Central memory CD8-positive, alpha-beta T cell (primary cell): ENCODE measurements around the gene HDAC4.
A peak's percentile ranks its signal among the peaks of the same experiment; 100 is the strongest.

Experiments used
- ATAC-seq: fragments of 150-1000 bp; cut with Tn5 transposase; replicated peaks from 2 replicates; pipeline ENCODE4 v1.10.0; 2022; ENCODE audit warnings: mild to moderate bottlenecking, moderate FRiP score, moderate number of reproducible peaks; ENCODE audit not compliant: poor library complexity, severe bottlenecking; ENCODE audit errors: extremely low read depth
- DNase-seq, 2 donors: peaks; one replicate each; pipeline ENCODE4 v3.0.0; 2021; ENCODE audit warnings: low spot score in 2 of 2
- H3K27ac Mint-ChIP-seq: one replicate; pipeline ENCODE4 v1.8.0; 2022; ENCODE audit warnings: low read depth, mild to moderate bottlenecking, moderate library complexity, mixed read lengths
- H3K27me3 Mint-ChIP-seq: one replicate; pipeline ENCODE4 v1.8.0; 2022; ENCODE audit warnings: mixed read lengths
- H3K36me3 Mint-ChIP-seq: one replicate; pipeline ENCODE4 v1.8.0; 2022; ENCODE audit warnings: mild to moderate bottlenecking, moderate library complexity, mixed read lengths; ENCODE audit not compliant: insufficient read depth
- H3K4me1 Mint-ChIP-seq: one replicate; pipeline ENCODE4 v1.8.0; 2022; ENCODE audit warnings: mixed read lengths
- H3K4me3 Mint-ChIP-seq: one replicate; pipeline ENCODE4 v1.8.0; 2022; ENCODE audit warnings: mild to moderate bottlenecking, moderate library complexity, mixed read lengths
- H3K9me3 Mint-ChIP-seq: one replicate; pipeline ENCODE4 v1.8.0; 2022; ENCODE audit warnings: mixed read lengths

HDAC4 gene

DNA sequence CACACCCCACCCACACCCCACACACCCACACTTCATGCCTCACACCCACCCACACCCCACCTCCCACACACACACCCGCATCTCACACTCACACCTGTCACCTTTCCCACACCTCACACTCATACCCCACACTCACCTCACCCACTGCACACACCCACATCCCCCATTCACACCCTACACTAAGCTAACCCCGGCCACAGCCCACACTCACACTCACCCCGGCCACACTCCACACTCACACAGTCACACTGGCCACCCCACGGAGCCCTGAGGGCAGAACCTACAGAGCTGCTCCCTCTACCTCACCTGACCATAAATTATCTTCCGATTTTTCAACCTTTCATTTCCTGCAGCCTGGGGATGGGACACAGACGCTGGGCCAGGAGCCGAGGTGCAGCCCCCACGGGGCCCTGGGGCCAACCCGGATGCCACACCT, 241.3 kb downstream of the HDAC4 start:
- Mint-ChIP-seq H3K36me3 (peaks cover 34% of the 10 kb centered on the region), H3K4me1 (peaks cover 14% of the 10 kb centered on the region), H3K9me3 (peaks cover 12% of the 10 kb centered on the region), H3K4me3 (no peak overlapping the region), H3K27ac (peak overlapping the region; percentile 90), H3K27me3 (no peaks in the 10 kb centered on the region)
- ATAC-seq (no peak), DNase-seq (no peak)

DNA sequence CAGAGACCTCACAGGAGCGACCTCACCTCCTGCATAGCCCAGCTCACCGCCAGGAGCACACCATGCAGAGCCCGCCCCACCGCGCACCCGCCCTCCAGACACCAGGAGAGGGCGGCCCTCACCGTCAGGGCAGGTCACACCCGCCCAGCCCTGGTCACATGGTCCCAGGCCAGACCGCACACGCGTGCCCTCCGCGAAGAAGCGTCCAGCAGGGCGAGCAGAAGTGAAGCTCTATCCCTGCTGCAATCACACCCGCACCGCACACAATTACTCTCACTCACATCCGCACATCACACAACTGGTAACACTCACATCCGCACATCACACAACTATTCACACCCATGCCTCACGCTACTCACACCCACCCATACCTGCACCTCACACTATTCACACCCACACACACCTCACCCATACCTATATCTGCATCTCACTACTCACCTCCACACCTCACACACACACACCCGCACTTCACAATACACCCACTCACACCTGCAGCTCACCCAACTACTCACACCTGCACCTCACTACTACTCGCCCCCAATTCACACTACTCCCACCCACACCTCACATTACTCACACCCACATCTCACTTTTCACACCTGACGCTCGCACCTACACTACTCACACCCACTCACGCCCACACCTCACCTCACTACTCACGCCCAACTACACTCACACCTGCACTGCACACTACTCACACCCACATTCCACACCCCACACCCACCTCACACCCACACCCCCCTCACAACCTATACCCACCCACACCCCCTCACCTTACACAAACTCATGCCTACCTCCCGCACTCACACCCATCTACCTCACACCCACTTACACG, 242.0 kb downstream of the HDAC4 start:
- peaks cover 30% of the 10 kb centered on the region for H3K36me3 Mint-ChIP-seq
- no peak for ATAC-seq
- H3K27me3 Mint-ChIP-seq, result no peaks in the 10 kb centered on the region
- peaks cover 12% of the 10 kb centered on the region for H3K9me3 Mint-ChIP-seq
- no peak overlapping the region for H3K4me3 Mint-ChIP-seq
- peaks cover 11% of the 10 kb centered on the region for H3K4me1 Mint-ChIP-seq
- H3K27ac Mint-ChIP-seq, result peak overlapping the region; percentile 90
- DNase-seq, result no peak

DNA sequence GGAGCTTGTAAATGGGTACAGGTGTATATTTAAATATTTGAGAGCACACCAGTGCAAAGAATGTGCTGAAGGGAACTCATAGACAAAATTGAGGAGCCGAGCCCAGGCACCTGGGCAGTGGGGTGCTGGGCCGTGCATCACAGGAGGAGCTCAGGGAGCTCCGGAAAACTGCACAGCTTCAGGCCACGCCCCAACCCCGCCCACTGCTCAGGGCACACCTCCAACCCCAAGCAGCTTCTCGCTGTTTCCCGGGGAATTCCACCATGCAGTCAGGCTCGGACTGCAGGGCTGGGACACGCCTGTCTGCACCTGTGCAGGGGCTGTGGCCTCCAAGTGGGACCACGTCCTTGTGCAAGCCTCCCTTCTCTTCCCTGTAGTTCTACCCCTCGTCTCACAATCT, 243.0 kb downstream of the HDAC4 start:
- DNase-seq (no peak), ATAC-seq (no peak)
- Mint-ChIP-seq H3K9me3 (peaks cover 12% of the 10 kb centered on the region), H3K36me3 (peaks cover 29% of the 10 kb centered on the region), H3K27ac (no peak overlapping the region), H3K4me1 (peaks cover 11% of the 10 kb centered on the region), H3K27me3 (no peaks in the 10 kb centered on the region), H3K4me3 (no peak overlapping the region)

DNA sequence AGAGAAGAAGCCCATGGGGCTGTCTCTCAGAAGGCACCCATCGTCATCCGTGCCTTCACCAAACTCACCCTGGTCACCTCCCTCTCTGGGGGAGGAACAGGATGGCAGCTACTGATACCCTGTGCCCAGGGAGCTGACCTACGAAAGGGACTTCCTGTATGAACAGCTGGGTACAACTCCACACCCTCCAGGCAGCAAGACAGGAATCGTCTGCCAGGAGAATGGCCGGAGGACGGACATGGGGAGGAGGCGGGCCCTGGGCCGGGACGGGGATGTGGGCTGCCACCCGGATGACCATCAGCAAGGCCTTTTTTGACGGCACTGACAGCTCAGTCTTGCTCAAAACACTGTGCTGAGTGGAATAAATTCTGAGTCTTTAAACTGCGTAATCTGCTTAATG, 243.6 kb downstream of the HDAC4 start:
- Mint-ChIP-seq H3K27me3 (no peaks in the 10 kb centered on the region), H3K4me1 (peaks cover 11% of the 10 kb centered on the region), H3K36me3 (peaks cover 29% of the 10 kb centered on the region), H3K4me3 (no peak overlapping the region), H3K27ac (no peak overlapping the region), H3K9me3 (peaks cover 12% of the 10 kb centered on the region)
- ATAC-seq (no peak), DNase-seq (no peak)

DNA sequence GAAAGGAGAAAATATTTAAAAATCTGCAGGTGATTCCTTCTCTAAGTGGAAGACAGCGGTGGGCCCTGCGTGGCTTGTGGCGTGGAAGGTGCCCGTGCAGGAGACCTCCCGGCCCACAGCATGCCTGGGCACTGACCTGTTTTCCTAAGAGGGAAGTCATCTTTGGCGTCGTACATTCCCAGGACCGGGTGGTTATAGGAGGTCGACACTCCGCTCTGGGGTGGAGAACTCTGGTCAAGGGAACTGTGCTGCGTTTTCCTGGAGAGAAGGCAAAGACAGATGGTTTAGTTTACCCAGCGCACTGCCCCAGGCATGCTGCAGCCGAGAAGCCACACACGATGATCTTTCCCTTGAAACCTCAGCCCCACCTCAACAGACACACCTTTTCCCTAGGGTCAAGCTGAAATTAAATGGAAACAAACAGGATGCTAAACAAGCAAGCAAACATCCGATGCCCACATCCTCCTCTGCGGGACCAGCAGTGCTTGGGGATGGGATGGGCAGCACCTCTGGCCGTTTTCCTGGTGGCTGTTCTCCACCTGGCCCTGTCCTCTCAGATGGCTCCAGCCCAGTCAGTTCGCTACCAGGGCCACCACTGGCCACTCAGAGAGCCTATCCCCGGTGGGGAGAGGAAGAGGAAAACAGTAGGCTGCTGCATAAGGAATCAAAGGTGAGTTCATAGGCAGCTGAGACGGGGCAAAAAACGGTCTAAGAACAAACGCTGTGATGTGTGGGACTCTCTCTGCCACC, 244.1 kb downstream of the HDAC4 start:
- Mint-ChIP-seq H3K4me3 (no peak overlapping the region), H3K27me3 (no peaks in the 10 kb centered on the region), H3K4me1 (peaks cover 11% of the 10 kb centered on the region), H3K36me3 (peaks cover 29% of the 10 kb centered on the region), H3K27ac (peak overlapping the region; percentile 61), H3K9me3 (peaks cover 12% of the 10 kb centered on the region)
- ATAC-seq (no peak), DNase-seq (no peak)

DNA sequence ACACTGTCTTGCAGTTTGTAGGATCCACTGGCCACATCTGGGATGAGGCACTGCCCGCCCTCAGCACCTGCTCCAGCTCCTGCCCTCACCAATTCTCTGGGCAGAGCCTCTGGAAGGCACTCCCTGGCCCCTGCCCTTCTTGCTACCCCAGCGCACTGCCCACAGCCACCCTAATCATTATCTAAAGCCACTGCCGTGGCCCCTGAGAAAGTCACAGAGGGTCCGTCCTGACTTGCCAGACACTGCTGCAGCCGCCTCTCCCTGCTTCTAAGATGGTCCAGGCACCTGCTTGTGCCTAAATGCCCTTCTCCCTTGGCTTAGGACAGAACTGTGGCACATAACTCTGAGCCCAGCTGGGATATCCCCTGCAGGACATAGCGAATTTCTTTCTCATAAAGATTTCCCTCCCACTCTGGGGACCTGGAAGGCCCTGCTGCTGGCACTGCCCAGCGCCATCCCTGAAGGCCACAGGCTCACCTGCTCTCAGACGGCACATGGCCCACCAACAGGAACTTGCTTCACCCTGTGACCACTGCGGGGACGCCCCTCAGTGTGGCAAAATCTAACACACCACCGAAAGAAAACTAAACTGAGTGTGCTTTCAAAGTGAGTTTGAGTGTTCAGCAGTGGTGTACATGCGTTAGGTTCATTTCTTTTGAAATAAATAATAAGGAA, 244.9 kb downstream of the HDAC4 start:
- H3K27ac Mint-ChIP-seq, result peak overlapping the region; percentile 61

DNA sequence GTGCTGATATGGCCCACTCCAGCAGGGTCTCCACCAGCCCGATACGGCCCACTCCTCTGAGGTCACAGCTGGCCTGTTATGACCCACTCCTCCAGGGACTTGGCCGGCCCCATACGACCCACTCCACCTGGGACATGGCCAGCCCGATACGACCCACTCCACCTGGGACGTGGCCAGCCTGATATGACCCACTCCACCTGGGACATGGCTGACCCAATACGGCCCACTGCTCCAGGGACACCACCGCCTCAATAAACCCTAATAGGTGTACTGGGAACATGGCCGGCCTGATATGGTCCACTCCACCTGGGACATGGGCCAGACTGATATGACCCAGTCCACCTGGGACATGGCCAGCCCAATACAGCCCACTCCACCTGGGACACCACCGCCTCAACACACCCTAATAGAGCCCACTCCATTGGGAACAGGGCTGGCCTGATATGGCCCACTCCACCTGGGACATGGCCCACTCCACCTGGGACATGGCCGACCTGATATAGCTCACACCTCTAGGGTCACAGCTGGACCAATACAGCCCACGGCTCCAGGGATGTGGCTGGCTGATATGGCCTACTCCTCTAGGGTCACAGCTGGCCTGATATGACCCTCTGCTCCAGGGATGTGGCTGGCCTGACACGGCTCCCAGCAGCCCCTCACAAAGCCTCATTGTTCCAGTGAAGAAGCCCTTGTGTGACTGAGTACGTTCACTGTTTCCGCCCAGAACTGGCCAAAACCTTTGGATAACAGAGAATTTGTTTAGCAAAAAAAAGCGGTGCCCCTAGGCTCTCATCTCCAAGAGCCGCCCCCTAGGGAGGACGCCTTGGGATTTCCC, 245.6 kb downstream of the HDAC4 start:
- Mint-ChIP-seq H3K36me3 (peaks cover 30% of the 10 kb centered on the region), H3K27me3 (no peaks in the 10 kb centered on the region), H3K4me3 (no peak overlapping the region), H3K9me3 (peaks cover 21% of the 10 kb centered on the region), H3K27ac (no peak overlapping the region), H3K4me1 (peaks cover 21% of the 10 kb centered on the region)
- DNase-seq, result no peak
- ATAC-seq, result no peak

More for the DNA sequence above, 244.9 kb downstream of the HDAC4 start:
- Mint-ChIP-seq H3K27me3 (no peaks in the 10 kb centered on the region), H3K4me3 (no peak overlapping the region), H3K36me3 (peaks cover 29% of the 10 kb centered on the region), H3K4me1 (peaks cover 15% of the 10 kb centered on the region), H3K9me3 (peaks cover 16% of the 10 kb centered on the region)
- DNase-seq (no peak), ATAC-seq (no peak)

DNA sequence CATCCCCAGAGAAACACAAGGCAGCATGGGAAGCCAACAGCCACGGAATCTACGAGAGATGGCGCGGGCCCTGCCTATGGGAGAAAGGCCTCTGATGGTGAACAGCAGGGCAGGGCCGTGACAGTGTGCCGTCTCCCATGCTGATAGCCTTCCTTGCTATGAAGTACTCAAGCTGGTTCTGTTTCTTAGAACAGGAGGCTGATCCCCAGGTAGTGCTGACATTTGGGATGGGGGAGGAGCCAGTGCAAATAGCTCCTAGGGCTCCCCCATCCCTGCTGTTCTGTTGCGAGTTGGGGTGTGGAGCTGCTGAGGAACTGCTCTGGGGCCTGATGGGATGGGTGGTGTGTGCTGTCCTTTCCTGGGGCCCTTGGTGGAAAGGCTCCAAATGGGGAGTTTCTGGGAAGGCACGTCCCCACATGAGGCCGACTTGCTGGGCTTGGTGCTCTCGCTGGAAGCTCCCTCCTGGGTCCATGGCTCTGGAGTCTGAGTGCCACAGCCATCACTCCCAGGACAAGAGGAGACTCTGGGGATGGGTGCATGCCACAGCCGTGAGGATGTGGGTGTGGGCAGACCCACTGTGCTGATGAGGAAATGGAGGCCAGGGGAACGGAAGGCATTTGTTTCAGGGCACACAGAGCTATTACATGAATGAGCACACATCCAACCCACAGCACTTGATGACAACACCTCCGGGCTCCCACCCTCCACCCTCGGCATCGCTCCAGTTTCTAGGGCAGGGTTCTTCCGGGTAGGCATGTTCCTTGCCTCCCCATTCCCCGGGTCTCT, 246.8 kb downstream of the HDAC4 start:
- Mint-ChIP-seq H3K9me3 (peaks cover 17% of the 10 kb centered on the region), H3K27ac (no peak overlapping the region), H3K4me1 (peaks cover 17% of the 10 kb centered on the region), H3K27me3 (no peaks in the 10 kb centered on the region), H3K4me3 (no peak overlapping the region), H3K36me3 (peaks cover 34% of the 10 kb centered on the region)
- ATAC-seq (no peak), DNase-seq (no peak)

DNA sequence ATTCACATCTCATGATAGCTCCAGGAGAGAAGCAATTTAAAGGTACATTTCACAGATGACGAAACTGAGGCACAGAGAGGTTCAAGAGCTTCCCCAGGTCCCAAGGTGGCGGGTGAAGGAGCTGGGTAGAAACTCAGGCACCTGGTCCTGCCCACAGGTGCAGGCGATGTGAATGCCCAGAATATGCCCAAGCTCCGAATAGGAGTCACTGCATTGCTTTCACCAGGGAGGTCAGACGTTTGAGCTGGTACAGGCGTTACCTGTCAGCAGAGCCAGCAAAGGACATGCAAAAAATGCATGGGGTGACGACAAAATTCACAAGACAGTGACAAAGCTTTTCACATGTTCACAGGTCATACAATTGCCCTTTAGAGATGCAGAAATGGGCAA, 247.9 kb downstream of the HDAC4 start:
- DNase-seq (no peak), ATAC-seq (no peak)
- H3K36me3 Mint-ChIP-seq, result peaks cover 36% of the 10 kb centered on the region
- peaks cover 13% of the 10 kb centered on the region for H3K9me3 Mint-ChIP-seq
- H3K27me3 Mint-ChIP-seq, result no peaks in the 10 kb centered on the region
- no peak overlapping the region for H3K4me3 Mint-ChIP-seq
- peaks cover 13% of the 10 kb centered on the region for H3K4me1 Mint-ChIP-seq
- H3K27ac Mint-ChIP-seq, result no peak overlapping the region

DNA sequence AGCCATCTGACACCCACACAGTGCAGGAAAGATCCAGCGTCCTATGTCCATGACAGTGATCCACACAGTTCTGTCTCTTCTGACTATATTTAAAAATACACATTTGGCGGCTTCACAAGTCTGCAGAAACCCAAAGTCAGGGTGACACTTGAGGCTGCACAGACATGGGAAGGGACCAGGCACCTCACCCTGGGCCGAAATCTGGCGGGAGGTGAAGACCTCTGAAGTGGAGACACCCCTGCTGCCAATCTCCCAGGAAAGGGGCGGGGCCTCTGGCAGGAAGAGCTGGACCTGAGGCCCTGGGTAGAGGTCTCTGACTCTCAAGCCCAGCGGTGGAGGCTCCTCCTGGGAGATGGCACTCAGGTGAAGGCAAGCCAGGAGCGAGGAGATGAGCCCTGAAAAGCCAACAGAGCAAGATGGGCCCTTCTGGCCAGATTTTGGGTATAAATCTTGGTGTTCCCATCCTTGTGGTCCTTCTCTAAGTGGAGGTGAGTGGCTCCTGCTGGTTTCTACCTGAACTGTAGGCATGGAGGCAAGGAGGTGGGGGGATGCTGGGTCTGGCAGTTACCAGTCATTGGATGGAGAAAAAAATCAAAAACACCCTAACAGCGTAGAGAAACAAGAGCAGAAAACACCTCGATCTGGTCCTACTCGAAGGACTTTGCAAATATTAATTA, 248.4 kb downstream of the HDAC4 start:
- DNase-seq (no peak), ATAC-seq (no peak)
- H3K36me3 Mint-ChIP-seq, result peaks cover 36% of the 10 kb centered on the region
- no peak overlapping the region for H3K27ac Mint-ChIP-seq
- H3K9me3 Mint-ChIP-seq, result peaks cover 13% of the 10 kb centered on the region
- peaks cover 13% of the 10 kb centered on the region for H3K4me1 Mint-ChIP-seq
- no peak overlapping the region for H3K4me3 Mint-ChIP-seq
- no peaks in the 10 kb centered on the region for H3K27me3 Mint-ChIP-seq
